Psoas muscle (tissue), 8 donors: ENCODE data around the gene IZUMO4. TPM values are rescaled to one million over a fixed set of nuclear protein-coding genes. Genes with fewer than 3 reads are reported as not detected.

Experiments used
- ATAC-seq, 4 donors: fragments of 200-7000 bp; cut with Tn5 transposase; one replicate each; pipeline ENCODE4 v1.9.1; 2020; ENCODE audit warnings: moderate library complexity in 3 of 4, mild to moderate bottlenecking in 2 of 4
- DNase-seq, 2 donors: peaks; one replicate each; pipeline ENCODE4 v3.0.0-alpha.2; 2020
- H3K27ac ChIP-seq: fragments of 200-600 bp; one replicate; pipeline ENCODE4 v1.8.0; 2022
- H3K27me3 ChIP-seq, 3 donors: fragments of 200-600 bp in 1 of 3; one replicate each; pipeline versions ENCODE4 v1.6.1 to v1.8.0; 2013 to 2022; ENCODE audit warnings: low read length in 2 of 3, mild to moderate bottlenecking in 2 of 3, moderate library complexity in 1 of 3; ENCODE audit not compliant: insufficient read depth in 3 of 3
- H3K36me3 ChIP-seq, 2 donors: fragments of 200-600 bp in 1 of 2; one replicate each; pipeline versions ENCODE4 v1.6.1 to v1.8.0; 2013 to 2022; ENCODE audit warnings: low read depth in 1 of 2, mild to moderate bottlenecking in 1 of 2, moderate library complexity in 1 of 2; ENCODE audit not compliant: insufficient read depth in 1 of 2
- H3K4me1 ChIP-seq: fragments of 200-600 bp; one replicate; pipeline ENCODE4 v1.8.0; 2022
- H3K4me3 ChIP-seq: fragments of 200-600 bp; one replicate; pipeline ENCODE4 v1.8.0; 2022; ENCODE audit warnings: mild to moderate bottlenecking
- H3K9me3 ChIP-seq: fragments of 200-600 bp; one replicate; pipeline ENCODE4 v1.8.0; 2022
- CTCF ChIP-seq: fragments of 200-600 bp; IDR thresholded peaks from one replicate; pipeline ENCODE4 v1.8.0; 2022; ENCODE audit warnings: antibody characterized with exemption
- WGBS, 3 donors: extraction: QIAGEN DNeasy Blood & Tissue Kit; methylation state at CpG; one replicate each; pipeline versions ENCODE4 v1.1.6 to v1.1.7; 2013; 5-methylcytosine and 5-hydroxymethylcytosine counted together
- intact Hi-C, 2 donors: fragments of 100-400 bp; cut with DNase I; formaldehyde crosslinking; loops; one replicate each; pipeline versions ENCODE4 v1.11.0 to v1.14.2; 2022
- polyA plus RNA-seq, 3 donors: library from polyadenylated mRNA; stranded (reverse); fragments of 200-250 nt; gene quantifications; one replicate each; pipeline ENCODE4 v1.2.3, GENCODE V29; 2013
- total RNA-seq, 4 donors: library from RNA; stranded (reverse); fragmentation: NEBNext Ultra II Directional in 2 of 4; extraction: Animal tissue kit (Norgen Biotek cat#: 25700) in 2 of 4; gene quantifications; one replicate each; pipeline versions ENCODE4 v1.2.1 to v1.2.4, GENCODE V29; 2021 to 2023
- donor health status: healthy with polysubstance abuse.
- donor health status: DM: no; HTN: no; CAD: no; lungs with moderate emphysema.
- donor health status: Bipolar disorder and iron deficiency.
- donor health status: healthy.
- donor health status: DM: yes; HTN: yes; CAD: no.
- donor health status: DM: no; HTN: no; CAD: no.
- donor health status: DM: no; HTN: no; CAD: no.
- donor health status: DM: yes; HTN: yes; CAD: no.

IZUMO4 gene
- total and polyA plus RNA-seq, 7 donors: 0.69 to 3.0 (median 1.6) TPM

GRCh38 chr19:2051773-2052704, 44.7 kb upstream of the IZUMO4 start:
- Histone ChIP-seq H3K9me3 (no peaks in the 10 kb centered on the region), H3K4me3 (peak overlapping the region; percentile 97), H3K27ac (peak overlapping the region; percentile 98), H3K36me3 (peaks cover 0 to 16% of the 10 kb centered on the region in 2 donors), H3K27me3 (no peaks in the 10 kb centered on the region), H3K4me1 (peaks cover 40% of the 10 kb centered on the region)
- DNase-seq: peak; percentile 57 to 75
- 52 to 67% (median 54%) methylated on average over 18 of the region's 18 CpGs for WGBS, 3 donors
- no peak for ATAC-seq
- TF ChIP-seq CTCF: no peak
- intact Hi-C loops: no loop called here

- Histone ChIP-seq H3K27ac (peak overlapping the region; percentile 44), H3K36me3 (peaks cover 0 to 6% of the 10 kb centered on the region in 2 donors), H3K4me3 (no peak overlapping the region), H3K4me1 (peaks cover 30% of the 10 kb centered on the region), H3K27me3 (no peaks in the 10 kb centered on the region), H3K9me3 (no peaks in the 10 kb centered on the region)
- 61 to 66% (median 64%) methylated on average over 24 of the region's 24 CpGs for WGBS, 3 donors
- ATAC-seq (peak in 1 of 4 donors; percentile 30), DNase-seq (peak; percentile 67 to 80)
- intact Hi-C loops: no loop called here
- TF ChIP-seq CTCF: no peak
Observed at GRCh38 chr19:2053601-2054389, 42.9 kb upstream of the IZUMO4 start.

- H3K4me3 ChIP-seq: no peak overlapping the region
- no peaks in the 10 kb centered on the region for H3K9me3 ChIP-seq
- H3K27me3 ChIP-seq: no peaks in the 10 kb centered on the region
- no peak for DNase-seq
- peak overlapping the region; percentile 44 for H3K27ac ChIP-seq
- TF ChIP-seq CTCF: no peak
- intact Hi-C loops: no loop called here
- no peak for ATAC-seq
- WGBS, 3 donors: 61 to 75% (median 67%) methylated on average over 8 of the region's 8 CpGs
- H3K36me3 ChIP-seq: no peaks in the 10 kb centered on the region
- H3K4me1 ChIP-seq: peaks cover 32% of the 10 kb centered on the region
Observed at GRCh38 chr19:2054763-2055162, 42.0 kb upstream of the IZUMO4 start.

GRCh38 chr19:2055931-2056836, 40.5 kb upstream of the IZUMO4 start:
- H3K27me3 ChIP-seq: no peaks in the 10 kb centered on the region
- peak overlapping the region; percentile 57 for H3K4me3 ChIP-seq
- DNase-seq: peak; percentile 64 to 77
- peaks cover 43% of the 10 kb centered on the region for H3K4me1 ChIP-seq
- no peak for TF ChIP-seq CTCF
- peak overlapping the region; percentile 81 for H3K27ac ChIP-seq
- 27 to 34% (median 31%) methylated on average over 18 to 22 of the region's 22 CpGs for WGBS, 3 donors
- no peak for ATAC-seq
- intact Hi-C loops: no loop called here
- no peaks in the 10 kb centered on the region for H3K36me3 ChIP-seq
- no peaks in the 10 kb centered on the region for H3K9me3 ChIP-seq
